ENCODE results near the gene LPCAT1. TPM values are rescaled to one million over a fixed set of nuclear protein-coding genes. Genes with fewer than 3 reads are reported as not detected.

Gene LPCAT1
- total and polyA plus RNA-seq, 10 of the 15 experiments (the other 5 are each of a cell fraction or from before 2014, with no cell fraction given) = 2.3 to 109 (median 72.7) TPM

GRCh38 chr5:1479581-1480188, 44.1 kb downstream of the LPCAT1 start:
- H3K4me2 ChIP-seq (ENCODE audit: control insufficient read depth, insufficient read depth) = no peak overlapping the region
- CTCF ChIA-PET = interaction anchor here (0.7 to 5.4 kb wide), 24 partner anchors 9 to 165 kb away, joined by 3 to 43 read pairs (median 5); partner anchors contain the start of gene LPCAT1
- in situ Hi-C loops (cut with MboI) = no loop called here
- TF ChIP-seq NFYA (IDR thresholded peaks at IDR 0.05; ENCODE audit: borderline replicate concordance, low read depth, low read length) (no peak), PAX5 (IDR thresholded peaks at IDR 0.05; ENCODE audit: borderline replicate concordance, low read depth, low read length) (no peak), ASH2L (IDR thresholded peaks at IDR 0.05; ENCODE audit: borderline replicate concordance, low read depth) (no peak), NFYB (IDR thresholded peaks at IDR 0.05; ENCODE audit: insufficient read depth, low read depth, low read length) (no peak), E2F8 (IDR thresholded peaks at IDR 0.05; ENCODE audit: low read depth, partially characterized antibody) (no peak), CEBPZ (IDR thresholded peaks at IDR 0.05; ENCODE audit: low read depth, low read length) (no peak), RAD51 (IDR thresholded peaks at IDR 0.05) (no peak), CHD1 (IDR thresholded peaks at IDR 0.05; ENCODE audit: low read depth, low read length) (no peak), POLR2A (IDR thresholded peaks at IDR 0.05; ENCODE audit: low read depth, low read length) (peak; percentile 41; the same call in 1 of the 2 replicates), SMC3 (IDR thresholded peaks at IDR 0.05; ENCODE audit: borderline replicate concordance, low read length) (peak; percentile 74), CREM (IDR thresholded peaks at IDR 0.05; ENCODE audit: low read depth) (peak; percentile 75), LARP7 (IDR thresholded peaks at IDR 0.05) (no peak), RAD21 (IDR thresholded peaks at IDR 0.05; ENCODE audit: insufficient read depth, low read depth, low read length) (peak; percentile 80), RUNX3 (IDR thresholded peaks at IDR 0.05; ENCODE audit: low read length) (no peak), EGR1 (IDR thresholded peaks at IDR 0.05; ENCODE audit: borderline replicate concordance in 1 of 2, low read depth in 2 of 2, low read length in 2 of 2) (peak in 1 of 2 experiments; percentile 51; a peak in 1 of 3 replicates), SMAD1 (IDR thresholded peaks at IDR 0.05; ENCODE audit: low read depth, partially characterized antibody) (no peak), E2F4 (IDR thresholded peaks at IDR 0.05; ENCODE audit: low read depth, low read length) (no peak)

More at GRCh38 chr5:1479581-1480188, 44.1 kb downstream of the LPCAT1 start:
- no TSS peak for BruUV-seq (replicated peaks)
- ChIA-PET SMC1A (ENCODE audit: uncharacterized antibody, unreplicated experiment) (interaction anchor here (0.7 to 2.7 kb wide), 12 partner anchors 10 to 166 kb away, joined by 3 to 20 read pairs (median 4); no protein-coding TSS in a partner anchor), POLR2A (interaction anchor here (1.1 to 1.8 kb wide), 4 partner anchors 10 to 57 kb away, joined by 3 to 11 read pairs (median 5); no protein-coding TSS in a partner anchor), RAD21 (ENCODE audit: unreplicated experiment) (interaction anchor here (0.7 to 3.0 kb wide), 16 partner anchors 10 to 548 kb away, joined by 3 to 18 read pairs (median 3); no protein-coding TSS in a partner anchor)
- H3K9me3 ChIP-seq (replicated peaks; ENCODE audit: control insufficient read depth, insufficient read depth, low read length) = no peaks in the 10 kb centered on the region
- no peaks in the 10 kb centered on the region for H4K20me1 ChIP-seq (ENCODE audit: control insufficient read depth, insufficient read depth)
- H3K4me1 ChIP-seq (ENCODE audit: control insufficient read depth, insufficient read depth, low read length) = peaks cover 25% of the 10 kb centered on the region
- no peak for DNase-seq (ENCODE audit: low read depth, low spot score)
- no peak overlapping the region for H2AFZ ChIP-seq (ENCODE audit: control insufficient read depth, low read depth, low read length)
- 33% methylated on average over 21 of the region's 21 CpGs for WGBS (ENCODE audit: insufficient coverage, insufficient replicate concordance, low lambda C conversion rate, missing lambda C conversion rate)
- ATAC-seq = peak; percentile 35
- intact Hi-C loops (cut with micrococcal nuclease; ENCODE audit: unreplicated experiment) = no loop called here
- peaks cover 9% of the 10 kb centered on the region for H3K79me2 ChIP-seq (ENCODE audit: control insufficient read depth, insufficient read depth, low read length)
- peak overlapping the region; percentile 5; the same call in 1 of the 2 replicates for H3K27ac ChIP-seq (ENCODE audit: control insufficient read depth, insufficient read depth)
- H3K4me3 ChIP-seq = no peak overlapping the region
- H3K36me3 ChIP-seq (ENCODE audit: control insufficient read depth in 2 of 2, insufficient read depth in 2 of 2, low read length in 1 of 2) = peaks cover 23 to 49% of the 10 kb centered on the region in 2 experiments
- H3K27me3 ChIP-seq (replicated peaks in 1 of 2; ENCODE audit: control insufficient read depth in 2 of 2, insufficient read depth in 2 of 2, low read length in 1 of 2) = no peaks in the 10 kb centered on the region
- FAIRE-seq = peak; percentile 83
- H3K9ac ChIP-seq (ENCODE audit: control insufficient read depth, insufficient read depth, low read length) = no peak overlapping the region
